HEK293T (cell line): Measurements from ENCODE around the gene IMPDH2.

Source experiments
- ARNT ChIP-seq: fragments of 450-650 bp; IDR thresholded peaks from 2 replicates; pipeline ENCODE4 v1.6.1; 2017; ENCODE audit warnings: mild to moderate bottlenecking
- FOXA1 ChIP-seq: fragments of 450-650 bp; IDR thresholded peaks from 2 replicates; pipeline ENCODE4 v1.6.1; 2016; ENCODE audit warnings: mild to moderate bottlenecking
- FOXK2 ChIP-seq: fragments of 450-650 bp; IDR thresholded peaks from 2 replicates; pipeline ENCODE4 v1.6.1; 2016; ENCODE audit warnings: mild to moderate bottlenecking
- FOXM1 ChIP-seq: fragments of 450-650 bp; IDR thresholded peaks from 2 replicates; pipeline ENCODE4 v1.6.1; 2017; ENCODE audit warnings: mild to moderate bottlenecking, borderline replicate concordance
- HDGF ChIP-seq: fragments of 450-650 bp; IDR thresholded peaks from 2 replicates; pipeline ENCODE4 v1.6.1; 2017; ENCODE audit warnings: antibody characterized with exemption, borderline replicate concordance
- SP1 ChIP-seq: fragments of 450-650 bp; IDR thresholded peaks from 2 replicates; pipeline ENCODE4 v1.6.1; 2017

GRCh38 chr3:49018707-49019006 is 10.5 kb downstream of the IMPDH2 start:
- no peak for TF ChIP-seq ARNT
- TF ChIP-seq FOXK2 = no peak
- TF ChIP-seq HDGF = no peak
- TF ChIP-seq FOXM1 = no peak
- no peak for TF ChIP-seq SP1
- TF ChIP-seq FOXA1 = no peak
